ENCODE measurements around the gene MRI1. TPM values are rescaled to one million over a fixed set of nuclear protein-coding genes. Genes with fewer than 3 reads are reported as not detected.

MRI1 gene
- total RNA-seq, 1 donor from 2014 or later = 13.7 TPM

DNA sequence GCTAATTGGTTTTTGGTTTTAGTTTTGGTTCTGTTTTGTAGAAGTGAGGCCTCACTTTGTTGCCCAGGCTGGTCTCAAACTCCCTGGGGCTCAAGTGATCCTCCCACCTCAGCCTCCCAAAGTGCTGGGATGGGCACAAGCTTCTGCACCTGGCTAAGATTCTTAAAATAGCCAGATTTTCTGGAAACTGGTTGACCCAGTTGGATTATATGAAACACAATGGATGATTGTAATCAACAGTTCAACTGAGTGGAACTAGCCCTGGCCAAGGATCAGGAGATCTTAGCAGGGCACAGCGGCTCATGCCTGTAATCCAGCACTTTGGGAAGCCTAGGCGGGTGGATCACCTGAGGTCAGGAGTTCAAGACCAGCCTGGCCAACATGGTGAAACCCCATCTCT lies 29.6 kb upstream of the MRI1 start:
- TF ChIP-seq, protein P1, sequence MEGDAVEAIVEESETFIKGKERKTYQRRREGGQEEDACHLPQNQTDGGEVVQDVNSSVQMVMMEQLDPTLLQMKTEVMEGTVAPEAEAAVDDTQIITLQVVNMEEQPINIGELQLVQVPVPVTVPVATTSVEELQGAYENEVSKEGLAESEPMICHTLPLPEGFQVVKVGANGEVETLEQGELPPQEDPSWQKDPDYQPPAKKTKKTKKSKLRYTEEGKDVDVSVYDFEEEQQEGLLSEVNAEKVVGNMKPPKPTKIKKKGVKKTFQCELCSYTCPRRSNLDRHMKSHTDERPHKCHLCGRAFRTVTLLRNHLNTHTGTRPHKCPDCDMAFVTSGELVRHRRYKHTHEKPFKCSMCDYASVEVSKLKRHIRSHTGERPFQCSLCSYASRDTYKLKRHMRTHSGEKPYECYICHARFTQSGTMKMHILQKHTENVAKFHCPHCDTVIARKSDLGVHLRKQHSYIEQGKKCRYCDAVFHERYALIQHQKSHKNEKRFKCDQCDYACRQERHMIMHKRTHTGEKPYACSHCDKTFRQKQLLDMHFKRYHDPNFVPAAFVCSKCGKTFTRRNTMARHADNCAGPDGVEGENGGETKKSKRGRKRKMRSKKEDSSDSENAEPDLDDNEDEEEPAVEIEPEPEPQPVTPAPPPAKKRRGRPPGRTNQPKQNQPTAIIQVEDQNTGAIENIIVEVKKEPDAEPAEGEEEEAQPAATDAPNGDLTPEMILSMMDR (IDR thresholded peaks at IDR 0.05; ENCODE audit: borderline replicate concordance) = no peak
- Histone ChIP-seq H3K4me1 (peaks cover 18% of the 10 kb centered on the region), H3K4me3 (no peak overlapping the region), H3K36me3 (no peaks in the 10 kb centered on the region), H3K9me3 (replicated peaks) (no peaks in the 10 kb centered on the region), H3K27ac (replicated peaks) (no peak overlapping the region), H3K27me3 (ENCODE audit: low read depth) (no peaks in the 10 kb centered on the region)
- DNase-seq = no peak
- intact Hi-C loops (cut with micrococcal nuclease) = no loop called here

DNA sequence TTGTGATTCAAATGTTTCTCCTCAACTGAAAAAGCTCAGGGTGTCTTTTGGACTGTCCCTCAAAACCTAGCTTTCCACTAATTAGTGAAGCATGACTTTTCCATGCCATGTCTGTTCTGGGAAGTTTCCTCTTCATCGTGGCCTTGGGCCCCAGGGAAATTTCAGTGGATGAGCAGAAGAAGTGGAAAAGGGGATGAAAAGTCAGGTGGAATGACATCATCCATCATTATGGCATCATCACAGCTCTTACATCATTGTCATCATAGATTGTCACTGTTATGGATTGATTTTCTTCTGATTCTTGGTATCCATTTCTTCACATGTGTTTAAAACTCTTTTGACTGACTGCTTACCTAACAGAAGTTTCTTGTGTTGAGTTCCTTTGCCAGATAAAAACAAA lies 26.2 kb upstream of the MRI1 start:
- H3K27ac ChIP-seq (replicated peaks) = no peak overlapping the region
- DNase-seq = no peak
- TF ChIP-seq, protein P1 (IDR thresholded peaks at IDR 0.05; ENCODE audit: borderline replicate concordance) = no peak
- intact Hi-C loops (cut with micrococcal nuclease) = no loop called here
- H3K27me3 ChIP-seq (ENCODE audit: low read depth) = no peaks in the 10 kb centered on the region
- H3K4me3 ChIP-seq = no peak overlapping the region
- H3K9me3 ChIP-seq (replicated peaks) = no peaks in the 10 kb centered on the region
- no peaks in the 10 kb centered on the region for H3K36me3 ChIP-seq
- H3K4me1 ChIP-seq = no peaks in the 10 kb centered on the region

DNA sequence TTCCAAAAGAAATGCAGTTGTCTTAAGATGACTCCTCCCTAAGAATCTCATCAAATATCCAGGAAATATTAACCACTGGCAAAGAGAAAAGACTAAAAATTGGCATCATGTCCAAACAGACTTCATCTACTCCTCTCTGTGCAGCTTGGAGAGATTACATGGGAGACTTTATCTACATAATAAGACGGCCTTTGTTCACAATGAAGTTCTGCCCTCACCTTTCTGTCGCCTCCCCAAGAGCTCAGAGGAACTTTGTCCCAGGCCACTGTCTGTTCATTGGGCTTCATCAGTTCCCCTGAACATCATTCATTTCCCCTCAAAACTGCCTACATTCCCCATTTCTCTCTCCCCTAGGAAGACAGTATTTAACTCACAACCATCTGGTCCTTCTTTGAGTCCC lies 22.4 kb upstream of the MRI1 start:
- TF ChIP-seq, protein P1 (IDR thresholded peaks at IDR 0.05; ENCODE audit: borderline replicate concordance) = no peak
- H3K4me3 ChIP-seq = no peak overlapping the region
- H3K9me3 ChIP-seq (replicated peaks) = no peaks in the 10 kb centered on the region
- no peak overlapping the region for H3K27ac ChIP-seq (replicated peaks)
- intact Hi-C loops (cut with micrococcal nuclease) = no loop called here
- no peaks in the 10 kb centered on the region for H3K36me3 ChIP-seq
- no peak for DNase-seq
- no peaks in the 10 kb centered on the region for H3K27me3 ChIP-seq (ENCODE audit: low read depth)
- no peaks in the 10 kb centered on the region for H3K4me1 ChIP-seq

DNA sequence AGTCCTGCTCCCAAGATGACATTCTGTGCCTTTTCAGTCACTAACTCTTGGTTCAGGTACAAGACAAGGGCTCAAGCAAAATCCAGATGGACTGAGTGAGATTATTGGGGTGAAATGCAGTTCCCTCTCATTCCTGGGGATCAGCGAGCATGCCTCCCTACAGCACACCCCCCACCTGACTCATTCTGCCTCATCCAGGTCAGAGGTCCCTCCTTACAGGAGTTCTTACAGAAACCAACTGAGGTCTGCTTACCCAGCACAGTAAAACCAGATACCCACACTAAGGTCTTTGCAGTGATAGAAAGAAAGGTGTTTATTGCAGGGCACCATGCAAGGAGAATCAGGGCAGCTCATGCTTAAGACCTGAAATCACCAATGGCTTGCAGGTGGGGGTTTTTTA lies 21.6 kb upstream of the MRI1 start:
- TF ChIP-seq, protein P1 (IDR thresholded peaks at IDR 0.05; ENCODE audit: borderline replicate concordance) = no peak
- peaks cover under 1% of the 10 kb centered on the region for H3K4me1 ChIP-seq
- H3K36me3 ChIP-seq = no peaks in the 10 kb centered on the region
- H3K27ac ChIP-seq (replicated peaks) = no peak overlapping the region
- H3K4me3 ChIP-seq = no peak overlapping the region
- no peaks in the 10 kb centered on the region for H3K27me3 ChIP-seq (ENCODE audit: low read depth)
- DNase-seq = no peak
- intact Hi-C loops (cut with micrococcal nuclease) = no loop called here
- no peaks in the 10 kb centered on the region for H3K9me3 ChIP-seq (replicated peaks)

DNA sequence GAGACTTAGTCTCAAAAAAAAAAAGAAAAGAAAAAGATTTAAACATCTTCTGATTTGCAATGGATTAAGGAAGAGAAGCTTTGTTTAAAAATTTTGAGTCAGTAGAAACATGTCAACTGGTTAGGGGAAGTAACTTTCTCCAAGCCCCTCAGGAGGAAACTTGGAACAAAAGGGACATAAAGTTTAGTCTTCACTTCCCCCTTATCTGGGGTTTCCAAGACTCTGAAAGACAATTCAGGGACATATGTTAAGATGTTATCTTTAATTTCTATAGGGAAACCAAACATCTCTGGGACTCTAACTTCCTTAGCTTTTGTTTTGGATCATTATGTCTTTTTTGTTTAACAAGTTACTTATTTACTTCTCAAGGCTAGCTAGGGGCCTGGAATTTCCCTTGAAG lies 20.1 kb upstream of the MRI1 start:
- Histone ChIP-seq H3K27ac (replicated peaks) (no peak overlapping the region), H3K4me1 (peaks cover 15% of the 10 kb centered on the region), H3K9me3 (replicated peaks) (no peaks in the 10 kb centered on the region), H3K27me3 (ENCODE audit: low read depth) (no peaks in the 10 kb centered on the region), H3K4me3 (no peak overlapping the region), H3K36me3 (no peaks in the 10 kb centered on the region)
- no peak for DNase-seq
- intact Hi-C loops (cut with micrococcal nuclease) = no loop called here
- TF ChIP-seq, protein P1 (IDR thresholded peaks at IDR 0.05; ENCODE audit: borderline replicate concordance) = no peak

DNA sequence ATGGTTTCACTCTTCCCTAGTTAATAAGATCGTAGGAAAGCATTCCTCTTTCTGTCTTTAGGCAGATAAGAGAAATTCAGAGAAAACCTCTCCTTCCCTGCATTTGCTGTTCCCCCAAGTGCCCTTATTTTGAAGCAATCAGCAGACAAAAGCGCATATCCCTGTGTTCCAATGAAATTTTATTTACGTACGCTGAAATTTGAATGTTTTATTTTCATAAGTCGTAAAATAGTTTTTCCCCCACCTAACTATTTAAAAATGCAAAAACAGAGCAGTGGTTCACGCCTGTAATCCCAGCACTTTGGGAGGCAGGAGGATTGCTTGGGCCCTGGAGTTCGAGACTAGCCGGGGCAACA lies 17.2 kb upstream of the MRI1 start:
- Histone ChIP-seq H3K4me3 (peak overlapping the region; percentile 89), H3K27ac (replicated peaks) (peak overlapping the region; percentile 92), H3K9me3 (replicated peaks) (no peaks in the 10 kb centered on the region), H3K4me1 (peaks cover 28% of the 10 kb centered on the region), H3K27me3 (ENCODE audit: low read depth) (no peaks in the 10 kb centered on the region), H3K36me3 (peaks cover 7% of the 10 kb centered on the region)
- DNase-seq = no peak
- intact Hi-C loops (cut with micrococcal nuclease) = no loop called here
- TF ChIP-seq, protein P1 (IDR thresholded peaks at IDR 0.05; ENCODE audit: borderline replicate concordance) = no peak
